Osteocyte (in vitro differentiated cells): Measurements from ENCODE around the gene GUCA2A. TPM values are rescaled to one million over a fixed set of nuclear protein-coding genes. Genes with fewer than 3 reads are reported as not detected.
A peak's percentile ranks its signal among the peaks of the same experiment; 100 is the strongest.

Experiments used
- DNase-seq: peaks from one replicate; pipeline ENCODE4 v3.0.0; 2021; ENCODE audit warnings: mixed read lengths; ENCODE audit not compliant: unreplicated experiment; ENCODE audit errors: extremely low spot score
- H3K27ac Mint-ChIP-seq: one replicate; pipeline ENCODE4 v1.8.0; 2021; ENCODE audit warnings: mild to moderate bottlenecking, mixed read lengths; ENCODE audit not compliant: unreplicated experiment
- H3K27me3 Mint-ChIP-seq: one replicate; pipeline ENCODE4 v1.8.0; 2021; ENCODE audit warnings: mixed read lengths; ENCODE audit not compliant: unreplicated experiment
- H3K36me3 Mint-ChIP-seq: one replicate; pipeline ENCODE4 v1.8.0; 2021; ENCODE audit warnings: mixed read lengths; ENCODE audit not compliant: unreplicated experiment
- H3K4me1 Mint-ChIP-seq: one replicate; pipeline ENCODE4 v1.8.0; 2021; ENCODE audit warnings: mixed read lengths; ENCODE audit not compliant: unreplicated experiment
- H3K4me3 Mint-ChIP-seq: one replicate; pipeline ENCODE4 v1.8.0; 2021; ENCODE audit warnings: mild to moderate bottlenecking, moderate library complexity, mixed read lengths; ENCODE audit not compliant: unreplicated experiment
- H3K9me3 Mint-ChIP-seq: one replicate; pipeline ENCODE4 v1.8.0; 2021; ENCODE audit warnings: mixed read lengths; ENCODE audit not compliant: unreplicated experiment
- CTCF ChIP-seq: fragments of 200-600 bp; sonication (generic); IDR thresholded peaks from 2 replicates; pipeline ENCODE4 v1.5.0; 2021; ENCODE audit warnings: antibody characterized with exemption, mild to moderate bottlenecking, moderate library complexity
- total RNA-seq: library from RNA; stranded (reverse); gene quantifications from 2 replicates; pipeline ENCODE4 v1.2.1, GENCODE V29; 2021

The GUCA2A gene
- total RNA-seq, 1 donor from 2014 or later = not detected

DNA sequence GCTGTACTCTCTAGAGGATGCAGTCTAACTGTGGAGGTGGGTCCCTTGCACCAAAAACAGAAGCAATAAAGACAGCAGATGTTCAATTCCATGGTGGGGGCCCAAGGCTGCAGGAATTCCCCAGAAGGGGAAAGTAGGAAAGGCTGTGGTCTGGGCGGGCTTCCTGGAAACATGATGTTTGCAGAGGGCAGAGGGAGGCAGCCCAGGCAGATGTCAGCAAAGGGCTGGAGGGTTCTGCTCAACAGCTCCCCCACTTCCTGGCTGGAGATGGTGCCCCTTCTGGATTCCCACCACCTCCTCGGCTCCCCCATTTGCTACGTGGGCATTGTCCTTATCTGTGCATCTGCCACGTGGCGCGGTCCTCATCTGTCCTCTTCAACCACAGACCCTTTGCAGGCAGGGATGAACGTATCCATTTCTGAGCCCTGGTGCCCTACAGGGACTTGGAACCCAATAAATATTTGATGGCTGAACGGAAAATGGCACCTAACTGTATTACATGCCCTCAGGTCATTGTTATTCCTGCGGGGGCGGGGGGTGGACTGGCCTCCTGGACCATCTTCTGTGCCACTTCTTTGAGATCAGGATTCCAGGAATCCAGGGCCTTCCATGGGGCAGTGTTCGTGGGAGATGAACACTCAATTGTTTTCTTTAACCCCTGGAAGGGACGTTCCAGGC lies 19.7 kb downstream of the GUCA2A start:
- H3K9me3 Mint-ChIP-seq = no peaks in the 10 kb centered on the region
- H3K36me3 Mint-ChIP-seq = no peaks in the 10 kb centered on the region
- H3K4me1 Mint-ChIP-seq = no peaks in the 10 kb centered on the region
- H3K27me3 Mint-ChIP-seq = peaks cover 21% of the 10 kb centered on the region
- H3K27ac Mint-ChIP-seq = no peak overlapping the region
- H3K4me3 Mint-ChIP-seq = no peak overlapping the region
- peak; percentile 79 for DNase-seq
- TF ChIP-seq CTCF = no peak

- Mint-ChIP-seq H3K27me3 (peaks cover 24% of the 10 kb centered on the region), H3K27ac (no peak overlapping the region), H3K4me1 (no peaks in the 10 kb centered on the region), H3K4me3 (no peak overlapping the region), H3K36me3 (no peaks in the 10 kb centered on the region), H3K9me3 (no peaks in the 10 kb centered on the region)
- no peak for TF ChIP-seq CTCF
- DNase-seq = peak; percentile 67
Measured at GRCh38 chr1:42143896-42144710, 20.4 kb downstream of the GUCA2A start.

DNA sequence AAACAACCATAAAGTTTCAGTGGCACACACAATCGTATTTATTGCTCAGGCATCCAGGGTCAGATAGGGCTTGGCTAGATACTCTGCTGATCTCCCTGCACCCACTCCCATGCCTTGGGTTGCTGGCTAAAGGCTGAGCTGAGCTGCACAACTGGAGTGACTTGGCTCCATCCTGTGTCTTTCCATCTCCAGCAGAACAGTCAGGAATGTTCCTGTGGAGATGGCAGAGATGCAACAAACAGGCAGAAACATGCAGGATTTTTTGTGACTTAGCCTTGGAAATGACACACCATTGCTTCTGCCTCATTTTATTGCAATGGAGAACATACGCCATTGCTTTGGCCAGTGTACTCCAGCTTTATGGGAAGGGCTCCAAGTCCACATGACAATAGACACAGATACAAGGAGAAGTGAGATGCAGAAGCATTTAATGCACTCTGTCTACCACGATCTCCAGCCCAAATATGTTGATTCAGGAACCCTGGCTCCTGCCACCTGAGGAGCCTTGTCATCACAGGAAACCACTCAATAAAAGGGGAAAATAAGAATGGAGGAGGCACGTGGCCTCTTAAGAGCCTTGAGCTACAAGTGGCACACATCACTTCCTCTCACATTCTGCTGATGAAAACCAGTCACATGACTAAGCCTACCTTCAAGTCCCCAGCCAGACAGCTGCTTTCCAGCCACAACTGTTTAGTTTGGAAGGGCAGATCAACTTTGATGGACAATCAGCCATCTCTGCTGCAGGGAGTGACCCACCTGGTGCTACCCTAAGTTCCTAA lies 21.5 kb downstream of the GUCA2A start:
- Mint-ChIP-seq H3K36me3 (no peaks in the 10 kb centered on the region), H3K4me3 (no peak overlapping the region), H3K9me3 (no peaks in the 10 kb centered on the region), H3K27ac (no peak overlapping the region), H3K27me3 (peaks cover 28% of the 10 kb centered on the region), H3K4me1 (no peaks in the 10 kb centered on the region)
- DNase-seq = peak; percentile 51
- TF ChIP-seq CTCF = no peak

- TF ChIP-seq CTCF = no peak
- Mint-ChIP-seq H3K9me3 (no peaks in the 10 kb centered on the region), H3K36me3 (no peaks in the 10 kb centered on the region), H3K4me1 (no peaks in the 10 kb centered on the region), H3K27me3 (peaks cover 32% of the 10 kb centered on the region), H3K27ac (no peak overlapping the region), H3K4me3 (no peak overlapping the region)
- DNase-seq = peak; percentile 63
Measured at GRCh38 chr1:42141978-42142377, 22.6 kb downstream of the GUCA2A start.

DNA sequence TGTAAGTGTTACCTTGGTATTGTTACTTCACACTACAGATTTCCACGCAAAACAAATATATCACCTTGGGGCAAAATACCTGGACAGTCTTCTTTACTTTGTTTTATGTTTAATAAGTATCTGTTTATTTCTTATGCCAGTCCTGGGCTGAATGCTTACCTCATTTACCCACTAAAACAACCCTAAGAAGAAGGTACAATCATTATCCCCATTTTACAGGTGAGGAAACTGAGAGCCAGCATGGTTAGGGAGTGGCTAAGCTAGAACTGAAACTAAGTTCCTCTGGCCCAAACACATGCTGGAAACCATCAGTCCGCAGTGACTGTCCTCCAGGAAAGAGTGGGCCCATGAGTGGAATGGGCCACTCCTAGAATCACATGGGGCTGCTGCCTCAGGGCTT lies 24.4 kb downstream of the GUCA2A start:
- Mint-ChIP-seq H3K36me3 (no peaks in the 10 kb centered on the region), H3K27ac (no peak overlapping the region), H3K4me3 (no peak overlapping the region), H3K27me3 (peaks cover 48% of the 10 kb centered on the region), H3K4me1 (no peaks in the 10 kb centered on the region), H3K9me3 (no peaks in the 10 kb centered on the region)
- no peak for DNase-seq
- no peak for TF ChIP-seq CTCF
